GM18870 (cell line): ENCODE measurements around the gene PLD6.

Experiments
- ATAC-seq: cut with Tn5 transposase; IDR thresholded peaks from one replicate; pipeline ENCODE4 v1.9.1; 2021; ENCODE audit warnings: moderate library complexity; ENCODE audit not compliant: unreplicated experiment

Gene PLD6

DNA sequence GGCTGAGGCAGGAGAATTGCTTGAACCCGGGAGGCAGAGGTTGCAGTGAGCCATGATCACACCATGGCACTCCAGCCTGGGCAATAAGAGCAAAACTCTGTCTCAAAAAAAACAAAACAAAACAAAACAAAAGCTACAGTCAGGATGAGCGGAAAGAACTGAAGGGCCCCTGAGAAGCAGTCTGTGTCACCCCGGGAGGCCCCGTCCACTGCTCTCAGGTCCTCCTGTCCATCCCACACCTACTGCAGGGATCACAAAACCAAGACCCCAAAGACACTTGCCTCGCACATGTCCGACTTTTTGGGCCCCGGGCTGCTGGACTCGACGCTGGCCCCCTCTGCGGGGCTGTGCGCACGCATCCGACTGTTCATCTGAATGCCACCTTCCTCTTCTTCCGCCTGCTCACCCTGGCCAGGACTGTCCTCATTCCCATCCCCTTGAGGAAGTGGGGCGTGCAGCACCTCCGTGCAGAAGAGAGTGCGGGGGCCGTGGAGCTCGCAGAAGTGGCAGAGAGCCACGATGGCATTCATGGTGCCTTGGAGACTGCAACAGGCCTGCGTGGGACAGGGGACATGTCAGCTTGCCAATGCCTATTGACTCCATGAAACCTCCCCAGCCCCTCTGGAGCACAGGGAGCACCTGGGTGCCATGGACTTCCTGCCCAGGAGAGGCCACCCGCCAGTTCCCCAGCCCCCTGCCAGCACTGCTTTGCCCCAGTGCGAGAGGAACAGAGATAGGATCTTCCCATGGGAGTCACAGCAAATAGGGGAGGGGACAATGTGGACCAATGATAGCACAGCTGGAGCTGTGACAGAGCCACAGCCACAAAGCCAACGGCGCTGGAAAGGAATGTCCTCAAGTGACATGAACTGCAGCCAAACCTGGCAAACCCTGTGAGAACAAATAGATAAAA, 21.7 kb upstream of the PLD6 start:
- no peak for ATAC-seq

DNA sequence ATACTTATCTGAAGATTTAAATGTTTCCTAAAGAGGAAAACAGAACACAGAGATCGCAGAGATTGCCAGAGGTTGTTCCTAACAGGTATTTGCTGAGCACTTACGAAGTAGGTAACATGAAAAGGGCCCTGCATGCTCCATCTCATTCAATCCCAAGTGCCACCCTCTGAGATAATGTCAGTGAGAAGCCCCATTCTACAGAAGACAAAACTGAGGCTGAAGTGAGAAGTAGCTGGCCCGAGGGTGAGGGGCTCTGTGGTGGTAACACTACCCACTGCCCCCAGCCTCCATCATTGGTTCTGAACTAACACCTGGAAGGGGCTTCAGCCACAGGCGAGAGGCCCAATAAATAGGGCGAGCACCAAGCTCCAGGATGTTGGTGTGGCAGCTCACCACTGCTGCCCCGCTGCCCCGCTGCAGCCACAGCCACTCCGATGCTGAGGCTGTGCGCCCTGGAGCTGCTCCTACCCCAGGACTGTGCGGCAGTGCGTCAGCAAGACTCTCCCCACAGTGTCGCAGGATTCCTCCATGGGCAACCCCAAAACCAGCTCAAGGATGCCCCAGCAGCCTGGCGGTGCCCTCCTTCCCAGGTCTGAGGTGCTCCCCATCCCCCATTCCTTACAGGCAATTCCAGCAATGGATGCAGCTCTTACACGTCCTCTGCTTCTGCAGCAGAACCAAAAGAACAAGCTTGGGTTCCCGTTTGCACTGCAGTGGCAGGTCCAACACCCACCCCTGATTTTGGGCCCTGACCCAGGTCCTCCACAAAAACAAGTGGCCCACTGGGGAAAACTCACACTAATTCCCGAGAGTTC, 20.5 kb upstream of the PLD6 start:
- ATAC-seq, result no peak

DNA sequence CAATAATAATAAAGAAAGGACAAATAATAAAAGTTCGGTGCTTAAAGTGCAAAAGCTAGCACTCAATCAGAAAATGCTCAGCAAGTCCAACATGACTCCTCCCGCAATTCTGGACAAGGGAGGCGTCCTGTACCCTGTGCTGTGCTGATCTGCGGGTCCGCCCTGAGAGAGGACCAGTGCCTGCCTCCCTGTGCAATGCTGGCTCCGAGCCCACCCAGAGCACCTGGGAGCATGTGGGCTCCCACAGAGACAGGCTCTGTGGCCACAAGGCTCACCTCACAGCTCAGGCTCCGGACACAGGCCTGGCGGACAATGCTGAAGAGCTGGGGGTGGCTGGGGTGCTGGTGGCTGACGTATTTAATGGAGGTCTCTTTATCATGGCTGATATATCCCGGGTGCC, 19.8 kb upstream of the PLD6 start:
- ATAC-seq, result no peak

GRCh38 chr17:17224137-17224536, 18.0 kb upstream of the PLD6 start:
- no peak for ATAC-seq

DNA sequence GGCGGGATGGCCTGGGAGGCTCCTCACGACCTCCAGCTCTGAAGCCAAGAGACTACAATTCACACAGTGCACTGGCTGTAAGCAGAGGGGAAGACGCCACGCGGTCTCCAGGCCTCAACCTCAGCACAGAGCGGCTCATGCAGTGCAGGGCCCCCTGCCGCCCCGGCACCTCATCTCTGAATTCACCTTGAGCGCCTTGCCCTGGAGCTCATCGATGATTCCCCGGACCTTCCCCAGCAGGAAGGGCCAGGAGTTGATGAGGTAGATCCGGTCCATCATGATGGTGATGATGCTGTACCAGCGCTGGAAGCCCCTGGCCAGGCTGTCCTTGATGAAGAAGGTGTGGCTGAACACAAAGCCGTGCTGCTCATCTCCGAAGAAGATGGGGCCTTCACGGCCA, 17.6 kb upstream of the PLD6 start:
- ATAC-seq, result no peak

DNA sequence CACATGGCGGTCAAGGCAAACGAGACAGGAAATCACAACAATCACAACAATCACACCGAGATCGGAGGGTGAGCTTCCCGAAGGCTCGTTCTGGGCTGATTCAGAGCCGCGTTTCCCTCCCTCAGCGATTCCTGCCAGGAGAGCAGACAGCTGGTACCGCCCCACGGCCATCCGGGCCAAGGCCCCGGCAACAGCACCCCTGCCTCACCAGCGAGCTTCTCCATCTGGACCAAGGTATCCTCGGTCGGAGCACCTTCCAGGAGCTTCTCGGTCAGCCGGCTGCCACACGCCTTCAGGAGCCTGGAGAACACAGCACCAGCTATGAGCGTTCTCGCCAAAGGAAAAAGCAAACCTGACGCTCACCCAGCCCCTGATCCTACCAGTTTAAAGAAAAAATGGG, 15.2 kb upstream of the PLD6 start:
- no peak for ATAC-seq

DNA sequence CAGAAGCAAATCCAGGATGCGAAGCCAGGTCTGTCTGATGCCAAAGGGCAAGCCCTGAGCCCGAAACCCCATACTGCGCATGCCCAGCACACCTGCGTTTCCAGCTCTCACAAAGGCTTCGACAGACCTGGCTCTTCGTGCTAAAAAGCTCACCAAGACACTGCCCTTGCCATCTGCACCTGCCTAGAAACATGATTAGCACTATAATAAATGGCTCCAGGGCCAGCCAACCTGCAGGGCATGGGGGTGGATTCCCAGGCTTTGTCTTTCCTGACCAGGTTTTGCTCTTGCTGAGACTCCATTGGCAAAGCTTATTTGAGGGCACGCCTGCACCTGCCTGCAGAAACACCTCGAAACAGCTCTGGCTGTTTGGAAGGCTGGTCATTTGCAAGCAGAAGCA, 14.4 kb upstream of the PLD6 start:
- no peak for ATAC-seq

- ATAC-seq, result no peak
Measured at GRCh38 chr17:17217995-17218394, 11.9 kb upstream of the PLD6 start.

DNA sequence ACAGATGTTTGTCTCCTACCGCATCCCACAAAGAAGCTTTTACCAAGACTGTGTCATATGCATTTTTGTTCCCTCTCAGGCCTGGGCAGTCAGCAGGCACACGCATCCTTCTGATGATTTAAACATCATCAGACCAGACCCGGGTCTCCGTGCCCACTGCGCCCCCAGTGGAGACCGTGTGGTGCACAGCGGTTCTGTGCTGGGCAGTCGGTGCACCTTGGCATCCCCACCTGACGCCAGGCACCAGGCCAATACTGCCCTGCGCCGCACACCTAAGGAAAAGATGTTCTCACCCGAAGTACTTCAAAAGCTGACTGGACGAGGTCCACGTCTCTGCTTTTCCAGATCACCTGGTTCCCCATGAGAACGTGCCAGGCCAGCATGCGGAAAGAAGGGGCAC, 10.6 kb upstream of the PLD6 start:
- no peak for ATAC-seq

GRCh38 chr17:17216236-17216635, 10.1 kb upstream of the PLD6 start:
- no peak for ATAC-seq

GRCh38 chr17:17215575-17215974, 9.4 kb upstream of the PLD6 start:
- ATAC-seq, result no peak

DNA sequence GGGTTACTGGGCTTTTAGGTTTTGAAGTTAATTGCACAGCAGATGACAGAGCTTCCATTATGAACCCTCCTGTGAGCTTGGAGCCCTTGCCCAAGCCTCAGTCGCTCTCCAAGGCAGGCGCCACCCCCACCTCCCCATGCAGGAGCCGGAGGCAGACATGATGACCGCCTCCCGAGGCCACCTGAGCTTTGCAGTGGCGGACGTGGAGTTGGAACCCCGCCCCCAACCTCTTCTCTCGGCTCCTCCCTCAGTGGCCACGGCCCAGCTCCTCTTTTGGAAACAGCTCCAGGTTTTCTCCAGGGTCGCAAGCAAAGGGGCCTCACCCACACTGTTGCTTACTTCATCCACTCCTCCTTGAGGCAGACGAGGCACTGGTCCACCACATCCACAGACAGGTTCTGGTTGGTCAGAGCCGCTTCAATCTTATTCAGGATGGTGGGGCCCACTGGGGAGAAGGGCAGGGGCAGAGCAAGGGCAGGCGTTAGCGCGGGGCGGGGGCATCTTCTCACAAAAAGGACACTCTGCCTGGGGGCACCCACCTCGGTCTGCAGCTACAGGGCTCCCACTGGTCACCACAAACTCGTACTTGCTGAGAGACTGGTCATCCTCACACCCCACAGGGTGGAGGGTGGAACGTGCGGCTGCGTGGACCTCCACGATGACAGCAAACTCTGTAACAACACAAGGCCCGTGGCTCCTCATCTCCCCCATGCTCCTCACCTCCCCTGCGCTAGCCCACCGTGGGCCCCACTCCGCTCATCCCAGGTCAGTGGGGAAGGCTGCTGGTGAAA, 8.7 kb upstream of the PLD6 start:
- no peak for ATAC-seq

DNA sequence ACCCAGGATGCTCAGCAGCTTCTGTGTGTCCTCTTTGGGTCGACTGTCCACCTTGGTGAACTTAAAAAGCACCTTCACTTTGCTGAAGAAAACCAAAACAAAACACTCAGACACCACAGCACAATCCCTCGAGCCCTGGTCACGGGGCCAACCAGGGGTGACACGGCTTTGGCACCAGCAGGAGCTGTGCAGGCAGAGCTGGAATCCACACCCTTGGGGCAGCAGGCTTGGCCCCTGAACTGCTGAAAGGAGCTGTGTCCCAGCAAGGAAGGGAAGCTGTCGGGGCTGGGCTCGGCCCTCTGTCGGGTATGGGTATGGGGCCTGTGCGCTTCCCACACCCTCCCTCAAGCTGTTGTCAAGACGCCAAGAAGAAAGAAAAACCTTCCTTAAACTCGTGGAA, 7.6 kb upstream of the PLD6 start:
- ATAC-seq, result no peak

GRCh38 chr17:17207998-17208397, 1.9 kb upstream of the PLD6 start:
- no peak for ATAC-seq

- no peak for ATAC-seq
Measured at GRCh38 chr17:17206913-17207335, 791 bp upstream of the PLD6 start.

DNA sequence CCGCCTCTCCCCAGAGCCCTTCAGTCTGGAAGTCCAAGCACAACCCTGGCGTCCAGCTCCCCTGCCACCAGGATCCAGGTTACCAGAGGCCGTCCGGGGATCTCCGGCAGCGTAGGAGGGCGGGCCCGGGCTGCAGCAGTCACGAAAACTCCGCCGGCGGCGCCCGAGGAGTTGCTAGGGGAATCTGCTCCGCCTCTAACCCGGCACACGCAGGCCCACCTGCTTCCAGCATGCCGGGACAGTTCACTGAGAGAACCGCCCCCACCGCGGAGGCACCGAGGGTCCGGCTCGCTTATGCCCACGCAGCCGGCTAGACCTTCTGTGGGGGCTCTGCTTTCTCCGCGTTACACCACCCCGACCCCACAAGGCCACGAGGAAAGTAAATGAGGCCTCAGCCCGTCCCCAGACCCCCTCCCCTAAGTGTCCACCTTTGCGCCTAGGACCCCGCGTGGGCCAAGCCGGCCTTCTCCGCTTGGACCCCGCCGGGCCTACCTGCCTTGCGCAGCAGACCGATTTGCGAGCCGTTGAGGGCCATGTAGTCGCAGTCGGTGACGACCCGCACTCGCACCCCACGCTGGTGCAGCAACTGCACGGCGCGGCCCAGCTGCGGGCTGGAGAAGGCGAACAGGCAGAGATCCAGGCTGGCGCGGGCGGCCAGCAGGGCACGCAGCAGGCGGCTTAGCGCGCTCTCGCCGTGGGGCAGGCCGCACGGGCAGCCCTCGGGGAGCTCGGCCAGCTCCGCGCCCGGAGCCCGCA, 587 bp downstream of the PLD6 start:
- ATAC-seq, result no peak

DNA sequence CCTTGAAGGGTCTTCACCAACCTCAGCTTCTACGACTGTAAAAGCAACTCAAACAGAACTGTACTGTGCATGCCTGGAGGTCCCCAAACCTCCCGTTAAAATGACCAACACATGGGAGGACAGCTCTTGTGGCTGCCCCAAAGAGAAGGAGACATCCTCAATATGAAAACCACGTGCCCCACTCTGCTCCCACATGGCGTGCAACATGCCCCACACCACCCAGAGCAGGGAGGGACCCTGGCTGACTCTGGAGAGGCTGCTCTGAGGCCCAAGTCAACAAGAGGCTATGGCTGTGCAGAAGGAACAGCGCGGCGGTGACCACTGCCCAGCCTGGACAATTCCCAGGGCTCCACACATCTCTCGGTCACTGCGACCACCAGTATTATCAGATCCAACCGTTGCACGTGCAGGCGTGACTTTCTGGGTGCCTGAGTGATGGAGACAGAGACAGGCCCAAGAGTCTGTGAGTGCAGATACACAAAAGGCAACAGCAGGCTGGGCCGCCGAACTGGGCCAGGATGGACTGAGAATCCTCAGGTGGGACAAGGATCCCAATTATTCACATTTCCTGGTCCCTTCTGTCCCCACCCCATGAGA, 1.4 kb downstream of the PLD6 start:
- no peak for ATAC-seq

DNA sequence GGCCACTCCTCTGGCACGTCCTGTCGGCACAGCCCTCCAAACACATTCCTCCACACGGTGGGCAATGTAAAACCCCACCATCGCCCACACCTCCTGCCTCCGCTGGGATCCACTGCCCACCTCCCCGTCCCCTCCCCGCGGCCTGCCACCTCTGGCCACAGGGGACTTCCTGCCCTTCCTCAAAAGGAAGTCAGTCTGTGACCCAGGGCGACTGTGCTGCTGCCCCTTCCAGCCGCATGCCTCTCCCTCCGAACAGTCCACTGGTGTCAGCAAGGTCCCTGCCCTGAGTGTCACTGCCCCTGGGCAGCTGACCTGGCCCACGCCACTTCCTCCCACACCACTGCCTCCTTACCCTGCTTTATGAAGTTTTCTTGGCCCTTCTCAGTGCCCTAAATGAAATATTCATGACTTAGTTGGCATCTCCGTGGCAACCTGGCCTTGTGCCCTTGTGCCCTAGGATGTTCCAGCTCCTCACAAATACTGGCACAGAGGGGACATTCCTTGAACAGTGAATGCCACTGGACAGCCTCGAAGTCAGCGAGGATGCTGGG, 2.0 kb downstream of the PLD6 start:
- ATAC-seq, result no peak

DNA sequence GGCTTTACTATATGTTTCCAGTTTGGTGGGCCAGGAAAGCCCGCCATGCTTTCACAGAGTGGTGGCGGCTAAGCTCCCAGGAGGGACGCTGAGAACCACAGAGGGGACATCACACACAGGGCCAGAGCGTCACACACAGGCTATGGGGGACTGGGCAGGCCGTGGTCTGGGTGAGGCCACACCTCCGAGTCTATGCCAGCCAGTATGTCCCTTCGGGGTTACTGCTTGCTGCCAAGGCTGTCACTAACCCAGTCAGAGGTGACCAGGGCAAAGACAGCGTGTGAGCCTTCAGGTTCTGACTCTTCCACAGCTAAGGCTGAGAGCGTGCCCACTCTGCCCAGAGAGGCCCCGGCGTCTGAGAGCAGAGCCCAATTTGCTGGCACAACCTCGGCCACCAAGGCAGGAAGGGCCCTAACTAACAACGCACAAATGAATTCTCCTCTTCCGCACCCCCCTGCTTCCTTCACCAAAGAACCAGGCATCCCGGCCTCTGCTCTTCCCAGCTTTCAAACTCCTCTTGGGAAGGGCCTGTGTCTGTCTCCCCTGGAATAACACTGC, 2.9 kb downstream of the PLD6 start:
- ATAC-seq, result no peak

DNA sequence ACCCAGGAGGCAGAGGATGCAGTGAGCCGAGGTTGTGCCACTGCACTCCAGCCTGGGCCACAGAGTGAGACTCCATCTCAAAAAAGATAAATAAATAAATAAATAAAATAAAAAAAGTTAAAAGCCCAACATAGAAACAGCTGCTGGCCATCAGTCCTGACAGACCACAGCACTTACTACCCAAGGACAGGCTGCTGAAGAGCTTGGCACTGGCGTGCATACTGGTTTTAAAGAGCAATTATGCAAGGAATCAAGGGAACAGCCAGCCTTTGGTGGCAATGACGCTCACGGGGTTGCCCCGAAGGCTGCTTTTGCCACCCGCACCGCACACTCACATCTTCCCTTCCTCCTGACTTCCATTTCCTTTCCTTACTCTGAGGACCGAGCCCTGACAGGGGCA, 4.2 kb downstream of the PLD6 start:
- ATAC-seq, result no peak
